ENCODE measurements around the gene POLR3A. TPM values are rescaled to one million over a fixed set of nuclear protein-coding genes. Genes with fewer than 3 reads are reported as not detected.
A peak's percentile ranks its signal among the peaks of the same experiment; 100 is the strongest.

POLR3A gene
- total and polyA plus RNA-seq, 10 donors = 2.7 to 18.9 (median 15.0) TPM

DNA sequence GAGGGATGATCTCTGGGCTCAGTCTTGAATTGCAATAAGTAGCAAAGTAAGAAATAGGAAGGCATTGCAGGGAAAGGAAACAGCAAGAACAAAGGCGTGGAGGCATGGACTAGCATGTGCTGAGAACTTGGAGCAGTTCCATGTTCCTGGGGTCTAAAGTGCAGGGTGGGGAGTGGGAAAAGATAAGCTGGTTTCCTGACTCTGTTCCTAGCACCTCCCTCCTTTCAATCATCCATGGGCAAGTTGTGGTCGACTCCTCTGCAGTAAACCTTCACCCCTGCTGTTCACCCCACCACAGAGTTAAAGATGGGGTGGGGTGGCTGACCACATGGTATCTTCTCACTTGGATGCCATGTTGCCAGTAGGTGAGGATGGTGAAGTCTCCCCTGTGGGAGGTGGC is 33.9 kb upstream of the POLR3A start:
- Histone ChIP-seq H3K4me1 (peaks cover 0 to 8% (median 0%) of the 10 kb centered on the region in 6 donors), H3K9me3 (no peaks in the 10 kb centered on the region), H3K4me3 (no peak overlapping the region), H3K27me3 (replicated peaks in 1 of 7) (no peaks in the 10 kb centered on the region), H3K36me3 (no peaks in the 10 kb centered on the region), H3K27ac (no peak overlapping the region)
- DNase-seq = no peak
- no peak for TF ChIP-seq POLR2AphosphoS5 (IDR thresholded peaks at IDR 0.05)
- TF ChIP-seq, protein P1, sequence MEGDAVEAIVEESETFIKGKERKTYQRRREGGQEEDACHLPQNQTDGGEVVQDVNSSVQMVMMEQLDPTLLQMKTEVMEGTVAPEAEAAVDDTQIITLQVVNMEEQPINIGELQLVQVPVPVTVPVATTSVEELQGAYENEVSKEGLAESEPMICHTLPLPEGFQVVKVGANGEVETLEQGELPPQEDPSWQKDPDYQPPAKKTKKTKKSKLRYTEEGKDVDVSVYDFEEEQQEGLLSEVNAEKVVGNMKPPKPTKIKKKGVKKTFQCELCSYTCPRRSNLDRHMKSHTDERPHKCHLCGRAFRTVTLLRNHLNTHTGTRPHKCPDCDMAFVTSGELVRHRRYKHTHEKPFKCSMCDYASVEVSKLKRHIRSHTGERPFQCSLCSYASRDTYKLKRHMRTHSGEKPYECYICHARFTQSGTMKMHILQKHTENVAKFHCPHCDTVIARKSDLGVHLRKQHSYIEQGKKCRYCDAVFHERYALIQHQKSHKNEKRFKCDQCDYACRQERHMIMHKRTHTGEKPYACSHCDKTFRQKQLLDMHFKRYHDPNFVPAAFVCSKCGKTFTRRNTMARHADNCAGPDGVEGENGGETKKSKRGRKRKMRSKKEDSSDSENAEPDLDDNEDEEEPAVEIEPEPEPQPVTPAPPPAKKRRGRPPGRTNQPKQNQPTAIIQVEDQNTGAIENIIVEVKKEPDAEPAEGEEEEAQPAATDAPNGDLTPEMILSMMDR (IDR thresholded peaks at IDR 0.05 in 8 of 11, conservative IDR thresholded peaks at IDR 0.05 in 3 of 11) = no peak
- TF ChIP-seq POLR2A (IDR thresholded peaks at IDR 0.05) = no peak
- intact Hi-C loops (cut with DNase I; ENCODE audit: low total_unique reads) = no loop called here
- WGBS, 5 donors = 48 to 58% (median 54%) methylated on average over 2 of the region's 2 CpGs

DNA sequence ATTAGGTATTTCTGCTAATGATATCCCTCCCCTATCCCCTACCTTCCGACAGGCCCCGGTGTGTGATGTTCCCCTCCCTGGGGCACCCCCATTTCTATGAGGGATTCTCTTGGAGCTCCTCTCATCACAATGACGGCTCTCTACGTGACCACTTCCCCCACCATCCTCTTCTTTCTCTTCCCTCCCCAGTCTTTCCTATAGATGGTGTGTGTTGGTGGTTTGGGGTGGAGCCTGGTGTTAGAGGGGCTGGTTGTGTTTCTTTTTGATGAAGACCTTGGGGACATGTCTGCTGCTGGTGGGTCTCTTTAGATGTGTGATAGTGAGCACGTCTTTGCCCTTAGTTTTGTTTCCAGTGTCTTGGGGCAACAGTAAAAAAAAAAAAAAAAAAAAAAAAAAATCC is 33.0 kb upstream of the POLR3A start:
- TF ChIP-seq POLR2A (IDR thresholded peaks at IDR 0.05) = no peak
- no peak for TF ChIP-seq POLR2AphosphoS5 (IDR thresholded peaks at IDR 0.05)
- TF ChIP-seq, protein P1 (IDR thresholded peaks at IDR 0.05 in 8 of 11, conservative IDR thresholded peaks at IDR 0.05 in 3 of 11) = no peak
- no peaks in the 10 kb centered on the region for H3K9me3 ChIP-seq
- peak; percentile 29 for DNase-seq
- no peaks in the 10 kb centered on the region for H3K36me3 ChIP-seq
- H3K4me3 ChIP-seq = no peak overlapping the region
- H3K27me3 ChIP-seq (replicated peaks in 1 of 7) = no peaks in the 10 kb centered on the region
- peaks cover 0 to 8% (median 0%) of the 10 kb centered on the region in 6 donors for H3K4me1 ChIP-seq
- 35 to 60% (median 46%) methylated on average over 5 of the region's 5 CpGs for WGBS, 5 donors
- intact Hi-C loops (cut with DNase I; ENCODE audit: low total_unique reads) = no loop called here
- H3K27ac ChIP-seq = no peak overlapping the region

DNA sequence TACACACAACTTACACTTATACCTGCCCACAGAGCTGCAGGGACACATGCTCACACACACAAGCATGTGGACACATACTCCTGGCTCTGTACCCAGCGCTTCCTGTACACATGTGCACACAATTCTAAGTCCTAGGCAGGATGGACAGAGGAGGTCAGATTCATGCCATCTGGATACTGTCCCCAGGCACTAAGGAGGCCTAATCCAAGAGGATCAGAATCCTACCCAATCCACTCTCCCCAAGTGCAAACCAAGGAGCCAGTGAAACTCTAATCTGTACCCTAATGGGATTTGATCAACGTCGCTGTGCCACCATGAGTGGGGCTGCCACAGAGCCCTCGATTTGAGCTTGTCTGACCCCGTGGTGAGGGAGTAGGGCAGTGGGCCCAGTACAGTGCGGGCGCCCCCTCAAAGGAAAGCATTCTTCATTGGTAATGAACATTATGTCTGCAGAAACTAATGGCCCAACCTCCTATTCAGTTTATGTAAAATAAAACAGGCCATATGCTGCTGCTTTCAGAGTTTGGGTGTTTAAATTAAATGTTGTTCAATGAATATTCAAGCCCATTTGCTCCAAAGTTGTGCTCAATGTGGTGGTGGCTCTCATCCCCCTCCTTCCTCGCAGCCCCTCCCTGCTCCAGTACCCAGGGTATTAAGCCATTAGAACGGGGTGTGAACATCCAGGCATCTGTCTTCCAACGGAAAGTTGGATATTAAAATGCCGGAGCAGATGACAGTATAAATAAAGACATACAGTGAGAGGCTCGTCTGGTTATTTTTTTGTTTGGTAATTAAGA is 30.8 kb upstream of the POLR3A start:
- no peaks in the 10 kb centered on the region for H3K9me3 ChIP-seq
- no peak for TF ChIP-seq POLR2AphosphoS5 (IDR thresholded peaks at IDR 0.05)
- TF ChIP-seq POLR2A (IDR thresholded peaks at IDR 0.05) = no peak
- TF ChIP-seq, protein P1 (IDR thresholded peaks at IDR 0.05 in 8 of 11, conservative IDR thresholded peaks at IDR 0.05 in 3 of 11) = no peak
- WGBS, 5 donors = 87 to 95% (median 92%) methylated on average over 11 to 12 of the region's 12 CpGs
- intact Hi-C loops (cut with DNase I; ENCODE audit: low total_unique reads) = no loop called here
- no peak overlapping the region for H3K27ac ChIP-seq
- no peak for DNase-seq
- no peaks in the 10 kb centered on the region for H3K27me3 ChIP-seq (replicated peaks in 1 of 7)
- no peak overlapping the region for H3K4me3 ChIP-seq
- peaks cover 0 to under 1% (median 0%) of the 10 kb centered on the region in 6 donors for H3K36me3 ChIP-seq
- H3K4me1 ChIP-seq = no peaks in the 10 kb centered on the region

DNA sequence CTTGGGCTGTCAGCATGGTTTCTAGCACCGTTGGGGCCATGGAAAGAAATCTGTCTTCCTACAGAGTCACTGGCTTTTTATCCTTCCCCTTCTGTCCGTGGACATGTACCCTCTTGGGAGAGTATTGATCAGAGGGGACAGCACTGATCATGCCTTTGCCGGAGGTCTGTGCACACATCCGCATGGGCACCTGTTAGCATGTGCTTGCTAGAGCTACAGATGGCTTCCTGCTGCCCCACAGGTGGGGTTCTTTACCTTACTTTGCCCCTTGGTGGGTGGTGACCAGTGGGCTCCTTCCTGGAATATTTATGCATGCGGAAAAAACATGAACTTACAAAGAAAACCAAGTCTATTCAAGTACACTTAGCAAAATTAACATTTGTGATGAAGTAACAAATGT is 29.2 kb upstream of the POLR3A start:
- H3K9me3 ChIP-seq = no peaks in the 10 kb centered on the region
- intact Hi-C loops (cut with DNase I; ENCODE audit: low total_unique reads) = no loop called here
- H3K4me3 ChIP-seq = no peak overlapping the region
- no peak for DNase-seq
- H3K4me1 ChIP-seq = no peaks in the 10 kb centered on the region
- H3K27me3 ChIP-seq (replicated peaks in 1 of 7) = no peaks in the 10 kb centered on the region
- peaks cover 0 to 7% (median 0%) of the 10 kb centered on the region in 6 donors for H3K36me3 ChIP-seq
- WGBS, 5 donors = 64 to 76% (median 75%) methylated on average over 5 of the region's 5 CpGs
- TF ChIP-seq, protein P1 (IDR thresholded peaks at IDR 0.05 in 8 of 11, conservative IDR thresholded peaks at IDR 0.05 in 3 of 11) = no peak
- TF ChIP-seq POLR2AphosphoS5 (IDR thresholded peaks at IDR 0.05) (no peak), POLR2A (IDR thresholded peaks at IDR 0.05) (no peak)
- H3K27ac ChIP-seq = no peak overlapping the region
